H1 (cell line): Measurements from ENCODE around the gene CERKL. TPM values are rescaled to one million over a fixed set of nuclear protein-coding genes. Genes with fewer than 3 reads are reported as not detected.

ENCODE experiments used
- CTCF ChIA-PET: fragments of 300-600 bp; sonication (Branson Sonifier 250); formaldehyde crosslinking; loops from one replicate; lab custom pipeline; 2021; ENCODE audit not compliant: partially characterized antibody; lab: Charles Lee
- POLR2A ChIA-PET: fragments of 300-600 bp; sonication (Branson Sonifier 250); formaldehyde crosslinking; loops from one replicate; lab custom pipeline; 2021; ENCODE audit warnings: inconsistent platforms; ENCODE audit not compliant: partially characterized antibody; lab: Charles Lee
- DNase-seq, 2 experiments: peaks; one replicate each; pipeline versions ENCODE4 v3.0.0 to v3.0.0-alpha.2; 2010 to 2022; ENCODE audit warnings: low spot score in 2 of 2, low read depth in 1 of 2, mixed read lengths in 1 of 2
- FAIRE-seq: peaks from 2 replicates; lab custom pipeline; 2011; peaks lifted over from hg19 to GRCh38; lab: Jason Lieb, UNC
- H2AFZ ChIP-seq: 2 replicates; pipeline ENCODE4 v1.8.1; 2012; ENCODE audit warnings: low read length, inconsistent platforms
- H2AK5ac ChIP-seq: 2 replicates; pipeline ENCODE4 v1.6.1; 2013; ENCODE audit warnings: low read depth, low read length
- H2BK120ac ChIP-seq: replicated peaks from 2 replicates; pipeline ENCODE3; 2013; ENCODE audit warnings: low read depth, low read length, inconsistent platforms
- H2BK12ac ChIP-seq: 2 replicates; pipeline ENCODE4 v1.6.1; 2013; ENCODE audit warnings: low read depth, low read length
- H2BK15ac ChIP-seq: 2 replicates; pipeline ENCODE4 v1.6.1; 2013; ENCODE audit warnings: low read length
- H2BK20ac ChIP-seq: 2 replicates; pipeline ENCODE4 v1.6.1; 2013; ENCODE audit warnings: low read length
- H2BK5ac ChIP-seq: 2 replicates; pipeline ENCODE4 v1.6.1; 2013; ENCODE audit warnings: low read depth, low read length
- H3K14ac ChIP-seq: 2 replicates; pipeline ENCODE4 v1.6.1; 2013; ENCODE audit warnings: inconsistent platforms; ENCODE audit not compliant: insufficient read length
- H3K18ac ChIP-seq: 2 replicates; pipeline ENCODE4 v1.6.1; 2013; ENCODE audit warnings: low read length; ENCODE audit errors: extremely low read depth
- H3K23ac ChIP-seq: 2 replicates; pipeline ENCODE4 v1.6.1; 2013; ENCODE audit warnings: inconsistent platforms; ENCODE audit not compliant: insufficient read length
- H3K23me2 ChIP-seq: 2 replicates; pipeline ENCODE4 v1.6.1; 2013; ENCODE audit warnings: low read depth, low read length
- H3K27ac ChIP-seq: 2 replicates; pipeline ENCODE4 v1.6.1; 2011; ENCODE audit warnings: low read depth, low read length, inconsistent platforms
- H3K27me3 ChIP-seq, 4 experiments: replicated peaks in 1 of 4; 1 replicate in 1 of 4; 2 replicates in 3 of 4; pipeline versions ENCODE4 v1.6.1 to v1.8.1; 2011 to 2013; ENCODE audit warnings: low read length in 3 of 4, mild to moderate bottlenecking in 3 of 4, inconsistent platforms in 2 of 4, mixed read lengths in 2 of 4, moderate library complexity in 1 of 4; ENCODE audit not compliant: control insufficient read depth in 3 of 4, insufficient read depth in 3 of 4; ENCODE audit errors: extremely low read depth in 1 of 4
- H3K36me3 ChIP-seq, 4 experiments: 2 replicates each; pipeline versions ENCODE4 v1.6.1 to v1.8.1; 2011 to 2013; ENCODE audit warnings: mild to moderate bottlenecking in 4 of 4, low read length in 3 of 4, moderate library complexity in 2 of 4, control low read depth in 1 of 4, inconsistent platforms in 1 of 4; ENCODE audit not compliant: insufficient read depth in 4 of 4, control insufficient read depth in 2 of 4
- H3K4ac ChIP-seq: replicated peaks from 2 replicates; pipeline ENCODE3; 2013; ENCODE audit warnings: low read length, low read depth, mixed read lengths, inconsistent platforms; ENCODE audit not compliant: insufficient read length
- H3K4me1 ChIP-seq, 4 experiments: replicated peaks in 1 of 4; 1 replicate in 1 of 4; 2 replicates in 3 of 4; pipeline versions ENCODE4 v1.6.1 to v1.8.1; 2011 to 2013; ENCODE audit warnings: low read length in 3 of 4, inconsistent platforms in 2 of 4, mixed read lengths in 1 of 4; ENCODE audit not compliant: insufficient read depth in 4 of 4, control insufficient read depth in 3 of 4
- H3K4me2 ChIP-seq, 2 experiments: 2 replicates each; pipeline versions ENCODE4 v1.6.1 to v1.8.1; 2011 to 2013; ENCODE audit warnings: low read depth in 2 of 2, low read length in 2 of 2, control low read depth in 1 of 2, inconsistent platforms in 1 of 2, mild to moderate bottlenecking in 1 of 2; ENCODE audit not compliant: insufficient read depth in 1 of 2
- H3K4me3 ChIP-seq, 4 experiments: fragments of 200-600, 300-600 bp in 1 of 4; sonication (generic), shearing (Covaris generic), sonication (Bioruptor Twin) in 1 of 4; 2 replicates each; pipeline versions ENCODE4 v1.5.1 to v1.8.1; 2011 to 2016; ENCODE audit warnings: low read length in 4 of 4, low read depth in 3 of 4, control low read depth in 2 of 4, inconsistent platforms in 2 of 4, mild to moderate bottlenecking in 2 of 4, mixed read lengths in 1 of 4, moderate library complexity in 1 of 4; ENCODE audit not compliant: insufficient read depth in 2 of 4; ENCODE audit errors: extremely low read depth in 1 of 4
- H3K56ac ChIP-seq: replicated peaks from 2 replicates; pipeline ENCODE3; 2013; ENCODE audit warnings: low read depth, mild to moderate bottlenecking, mixed read lengths, low read length, inconsistent platforms; ENCODE audit not compliant: insufficient read length
- H3K79me1 ChIP-seq: 2 replicates; pipeline ENCODE4 v1.6.1; 2013; ENCODE audit warnings: low read depth, low read length, control low read depth
- H3K79me2 ChIP-seq, 2 experiments: 2 replicates each; pipeline versions ENCODE4 v1.6.1 to v1.8.1; 2012 to 2013; ENCODE audit warnings: low read length in 2 of 2, mild to moderate bottlenecking in 2 of 2, inconsistent platforms in 1 of 2; ENCODE audit not compliant: insufficient read depth in 2 of 2, control insufficient read depth in 1 of 2
- H3K9ac ChIP-seq, 4 experiments: replicated peaks in 1 of 4; 1 replicate in 1 of 4; 2 replicates in 3 of 4; pipeline versions ENCODE4 v1.6.1 to v1.8.1; 2011 to 2013; ENCODE audit warnings: low read depth in 3 of 4, low read length in 3 of 4, control low read depth in 2 of 4, mild to moderate bottlenecking in 2 of 4, moderate library complexity in 2 of 4, inconsistent platforms in 1 of 4; ENCODE audit errors: extremely low read depth in 1 of 4
- H3K9me3 ChIP-seq, 2 experiments: 2 replicates each; pipeline versions ENCODE4 v1.6.1 to v1.8.1; 2012 to 2013; ENCODE audit warnings: mild to moderate bottlenecking in 2 of 2, moderate library complexity in 2 of 2, control low read depth in 1 of 2, inconsistent platforms in 1 of 2, low read depth in 1 of 2, low read length in 1 of 2, mixed read lengths in 1 of 2; ENCODE audit not compliant: insufficient read depth in 2 of 2
- H4K20me1 ChIP-seq, 2 experiments: replicated peaks in 1 of 2; 2 replicates each; pipeline versions ENCODE3 to v1.8.1; 2011 to 2013; ENCODE audit warnings: inconsistent platforms in 2 of 2, low read length in 2 of 2, mild to moderate bottlenecking in 1 of 2; ENCODE audit not compliant: insufficient read depth in 2 of 2, control insufficient read depth in 1 of 2
- H4K5ac ChIP-seq: 2 replicates; pipeline ENCODE4 v1.6.1; 2013; ENCODE audit warnings: low read length, low read depth, mixed read lengths, inconsistent platforms; ENCODE audit not compliant: insufficient read length
- H4K8ac ChIP-seq: 2 replicates; pipeline ENCODE4 v1.8.0; 2013; ENCODE audit warnings: mild to moderate bottlenecking, moderate library complexity, low read length, inconsistent platforms; ENCODE audit not compliant: insufficient read depth; ENCODE audit errors: extremely low read depth
- H4K91ac ChIP-seq: replicated peaks from 2 replicates; pipeline ENCODE3; 2013; ENCODE audit warnings: low read length, mixed read lengths, inconsistent platforms; ENCODE audit not compliant: insufficient read length
- FOSL1 ChIP-seq: IDR thresholded peaks from 2 replicates; pipeline ENCODE4 v1.6.1; 2011; ENCODE audit warnings: mild to moderate bottlenecking, low read depth, low read length, moderate library complexity; ENCODE audit not compliant: insufficient read depth
- HDAC6 ChIP-seq: IDR thresholded peaks from one replicate; pipeline ENCODE4 v1.7.1; 2012; ENCODE audit warnings: low read depth, mild to moderate bottlenecking, inconsistent platforms, low read length, moderate library complexity
- KDM1A ChIP-seq: fragments of 200-600, 300-600 bp; sonication (generic); IDR thresholded peaks from 2 replicates; pipeline ENCODE4 v1.7.1; 2016; ENCODE audit warnings: mild to moderate bottlenecking, low read length, borderline replicate concordance
- SP4 ChIP-seq: IDR thresholded peaks from 2 replicates; pipeline ENCODE4 v1.6.1; 2012; ENCODE audit warnings: low read length, inconsistent platforms
- TCF12 ChIP-seq: IDR thresholded peaks from 2 replicates; pipeline ENCODE4 v1.6.1; 2011; ENCODE audit warnings: low read depth, mild to moderate bottlenecking, low read length
- USF2 ChIP-seq: IDR thresholded peaks from 2 replicates; pipeline ENCODE4 v1.6.1; 2011; ENCODE audit warnings: low read length, improper control_type of control experiment
- WGBS, 2 experiments: shearing (Covaris generic) in 1 of 2; methylation state at CpG; one replicate each; pipeline versions ENCODE4 v1.1.6 to v1.1.7; 2013 to 2015; ENCODE audit warnings: low lambda C conversion rate in 2 of 2, mixed read lengths in 2 of 2, inconsistent platforms in 1 of 2, low coverage in 1 of 2, missing lambda C conversion rate in 1 of 2; ENCODE audit not compliant: insufficient replicate concordance in 2 of 2, insufficient coverage in 1 of 2, insufficient read length in 1 of 2; ENCODE audit errors: extremely low coverage in 1 of 2, missing lambda C conversion rate in 1 of 2; 5-methylcytosine and 5-hydroxymethylcytosine counted together
- polyA plus RNA-seq, 7 experiments: library from polyadenylated mRNA; depleted of rRNA in 3 of 7; stranded (reverse) in 5 of 7; unstranded in 2 of 7; fragments of >200 nt in 5 of 7; fragments of 200-250 nt in 2 of 7; gene quantifications; 1 replicate in 5 of 7; 2 replicates in 1 of 7; 4 replicates in 1 of 7; pipeline versions ENCODE4 v1.2.1 to v1.2.3, GENCODE V29; 2011 to 2013; ENCODE audit warnings: missing spikeins in 2 of 7, mixed read lengths in 2 of 7
- total RNA-seq: library from RNA; stranded (reverse); fragmentation: NEBNext Ultra II Directional; extraction: Animal tissue kit (Norgen Biotek cat#: 25700); gene quantifications from 2 replicates; pipeline ENCODE4 v1.2.1, GENCODE V29; 2021
- TF ChIP-seq, protein P1 (sequence below): IDR thresholded peaks from 2 replicates; pipeline ENCODE4 v1.6.1; 2012; ENCODE audit warnings: inconsistent platforms

CERKL gene
- total and polyA plus RNA-seq, 2 of the 8 experiments (the other 6 are each of a cell fraction or from before 2014, with no cell fraction given), result 0.05 TPM; not detected in 1

DNA sequence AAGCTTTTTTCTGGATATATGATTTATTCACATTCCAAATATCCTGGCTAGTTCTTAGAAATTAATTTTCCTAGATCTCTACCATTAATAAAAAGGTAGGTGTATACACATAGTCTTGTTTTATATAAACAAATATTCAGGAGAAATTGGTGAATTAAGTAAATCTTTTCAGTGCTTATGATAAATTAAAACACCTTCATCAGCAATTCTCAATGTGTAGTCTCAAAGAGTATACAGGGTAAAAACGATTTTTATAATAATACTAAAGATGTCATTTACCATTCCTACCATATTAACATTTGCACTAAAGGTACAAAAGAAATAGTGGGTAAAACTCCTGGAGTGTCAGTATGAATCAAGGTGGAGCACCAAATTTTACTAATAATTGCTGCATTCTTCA is 40.2 kb downstream of the CERKL start:
- Histone ChIP-seq H4K20me1 (no peaks in the 10 kb centered on the region), H4K8ac (no peak overlapping the region)
- POLR2A ChIA-PET, result no interaction called here
- no peak for TF ChIP-seq USF2
- TF ChIP-seq KDM1A, result no peak
- no peak for TF ChIP-seq SP4
- TF ChIP-seq, protein P1, sequence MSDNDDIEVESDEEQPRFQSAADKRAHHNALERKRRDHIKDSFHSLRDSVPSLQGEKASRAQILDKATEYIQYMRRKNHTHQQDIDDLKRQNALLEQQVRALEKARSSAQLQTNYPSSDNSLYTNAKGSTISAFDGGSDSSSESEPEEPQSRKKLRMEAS, result no peak
- TF ChIP-seq FOSL1, result no peak
- TF ChIP-seq TCF12, result no peak
- no peak for TF ChIP-seq HDAC6
- TF ChIP-seq, all 59 proteins: peak for 0
- FAIRE-seq, result no peak
- Histone ChIP-seq H3K14ac (no peak overlapping the region), H3K56ac (no peak overlapping the region), H3K23me2 (no peaks in the 10 kb centered on the region), H2BK120ac (no peak overlapping the region), H2AK5ac (no peak overlapping the region), H2AFZ (no peak overlapping the region), H3K4me3 (no peak overlapping the region), H3K4me1 (no peaks in the 10 kb centered on the region), H2BK5ac (no peak overlapping the region), H3K4ac (no peak overlapping the region), H3K27ac (no peak overlapping the region), H2BK15ac (no peak overlapping the region), H3K79me1 (no peaks in the 10 kb centered on the region), H3K9me3 (no peaks in the 10 kb centered on the region), H4K5ac (no peak overlapping the region), H3K18ac (no peak overlapping the region), H3K36me3 (no peaks in the 10 kb centered on the region), H2BK12ac (no peak overlapping the region), H3K23ac (no peak overlapping the region), H3K79me2 (no peaks in the 10 kb centered on the region), H3K9ac (no peak overlapping the region), H3K4me2 (no peak overlapping the region), H2BK20ac (no peak overlapping the region), H3K27me3 (no peaks in the 10 kb centered on the region), H4K91ac (no peak overlapping the region)
- CTCF ChIA-PET, result interaction anchor here (0.9 kb wide), 1 partner anchor 31 kb away, joined by 3 read pairs; no protein-coding TSS in a partner anchor
- no peak for DNase-seq
- 90% methylated on average over 1 of the region's 1 CpG; no CpG with 5 or more reads in 1 of the 2 experiments for WGBS, 2 experiments
